GM12892 (cell line): Measurements from ENCODE around the gene CFB. TPM values are rescaled to one million over a fixed set of nuclear protein-coding genes. Genes with fewer than 3 reads are reported as not detected.

Experiments
- DNase-seq: peaks from one replicate; pipeline ENCODE4 v3.0.0; 2011; ENCODE audit not compliant: insufficient read length
- FAIRE-seq: peaks from 2 replicates; lab custom pipeline; 2011; peaks lifted over from hg19 to GRCh38; lab: Jason Lieb, UNC
- POLR2A ChIP-seq: IDR thresholded peaks from 2 replicates; pipeline ENCODE4 v1.6.1; 2011; ENCODE audit warnings: low read depth, low read length, control low read depth
- POLR2AphosphoS5 ChIP-seq: IDR thresholded peaks from 2 replicates; pipeline ENCODE4 v1.6.1; 2011; ENCODE audit warnings: low read depth, low read length, control low read depth
- TAF1 ChIP-seq: IDR thresholded peaks from 2 replicates; pipeline ENCODE4 v1.6.1; 2011; ENCODE audit warnings: low read depth, mild to moderate bottlenecking, control low read depth, low read length, borderline replicate concordance
- polyA plus RNA-seq: library from polyadenylated mRNA; unstranded; fragments of >200 nt; gene quantifications from one replicate; pipeline ENCODE4 v1.2.1, GENCODE V29; 2012; ENCODE audit warnings: missing spikeins, inconsistent platforms; ENCODE audit not compliant: missing spikeins

The CFB gene
- polyA plus RNA-seq = 1.4 TPM

DNA sequence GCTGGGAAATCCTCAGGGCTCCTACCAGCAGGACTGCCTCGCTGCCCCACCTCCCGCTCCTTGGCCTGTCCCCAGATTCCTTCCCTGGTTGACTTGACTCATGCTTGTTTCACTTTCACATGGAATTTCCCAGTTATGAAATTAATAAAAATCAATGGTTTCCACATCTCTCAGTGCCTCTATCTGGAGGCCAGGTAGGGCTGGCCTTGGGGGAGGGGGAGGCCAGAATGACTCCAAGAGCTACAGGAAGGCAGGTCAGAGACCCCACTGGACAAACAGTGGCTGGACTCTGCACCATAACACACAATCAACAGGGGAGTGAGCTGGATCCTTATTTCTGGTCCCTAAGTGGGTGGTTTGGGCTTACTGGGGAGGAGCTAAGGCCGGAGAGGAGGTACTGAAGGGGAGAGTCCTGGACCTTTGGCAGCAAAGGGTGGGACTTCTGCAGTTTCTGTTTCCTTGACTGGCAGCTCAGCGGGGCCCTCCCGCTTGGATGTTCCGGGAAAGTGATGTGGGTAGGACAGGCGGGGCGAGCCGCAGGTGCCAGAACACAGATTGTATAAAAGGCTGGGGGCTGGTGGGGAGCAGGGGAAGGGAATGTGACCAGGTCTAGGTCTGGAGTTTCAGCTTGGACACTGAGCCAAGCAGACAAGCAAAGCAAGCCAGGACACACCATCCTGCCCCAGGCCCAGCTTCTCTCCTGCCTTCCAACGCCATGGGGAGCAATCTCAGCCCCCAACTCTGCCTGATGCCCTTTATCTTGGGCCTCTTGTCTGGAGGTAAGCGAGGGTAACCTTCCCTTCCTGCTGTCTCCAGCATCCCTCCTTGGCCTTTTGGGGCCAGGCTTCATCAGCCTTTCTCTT is at the start of gene CFB:
Gene CFB (plus strand): TSS at position 589 of the 863 bp plus-strand sequence. CDS start 127 bp downstream, at position 716.
- no peak for TF ChIP-seq POLR2AphosphoS5
- no peak for TF ChIP-seq TAF1
- TF ChIP-seq POLR2A = no peak
- no peak for FAIRE-seq
- DNase-seq = no peak

DNA sequence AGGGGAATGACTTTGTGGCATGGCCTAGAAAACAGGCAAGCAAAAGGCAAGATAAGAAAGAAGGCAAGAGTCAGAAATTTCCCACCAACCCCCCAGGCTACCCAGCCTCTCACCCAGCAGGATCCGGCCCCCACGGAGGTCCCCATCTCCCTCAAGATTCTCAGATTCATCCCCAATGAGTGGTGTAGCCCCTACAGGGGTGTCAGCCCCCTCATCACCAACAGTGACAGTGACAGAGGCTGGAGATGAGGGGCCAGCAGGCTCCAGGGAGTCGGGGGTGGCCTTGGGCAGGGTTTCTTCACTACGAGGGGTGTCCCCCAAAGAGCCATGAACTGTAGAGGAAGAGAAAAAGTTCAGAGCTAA is 49.4 kb upstream of the CFB start:
- FAIRE-seq (no peak), DNase-seq (no peak)
- TF ChIP-seq POLR2AphosphoS5 (no peak), TAF1 (no peak), POLR2A (no peak)

DNA sequence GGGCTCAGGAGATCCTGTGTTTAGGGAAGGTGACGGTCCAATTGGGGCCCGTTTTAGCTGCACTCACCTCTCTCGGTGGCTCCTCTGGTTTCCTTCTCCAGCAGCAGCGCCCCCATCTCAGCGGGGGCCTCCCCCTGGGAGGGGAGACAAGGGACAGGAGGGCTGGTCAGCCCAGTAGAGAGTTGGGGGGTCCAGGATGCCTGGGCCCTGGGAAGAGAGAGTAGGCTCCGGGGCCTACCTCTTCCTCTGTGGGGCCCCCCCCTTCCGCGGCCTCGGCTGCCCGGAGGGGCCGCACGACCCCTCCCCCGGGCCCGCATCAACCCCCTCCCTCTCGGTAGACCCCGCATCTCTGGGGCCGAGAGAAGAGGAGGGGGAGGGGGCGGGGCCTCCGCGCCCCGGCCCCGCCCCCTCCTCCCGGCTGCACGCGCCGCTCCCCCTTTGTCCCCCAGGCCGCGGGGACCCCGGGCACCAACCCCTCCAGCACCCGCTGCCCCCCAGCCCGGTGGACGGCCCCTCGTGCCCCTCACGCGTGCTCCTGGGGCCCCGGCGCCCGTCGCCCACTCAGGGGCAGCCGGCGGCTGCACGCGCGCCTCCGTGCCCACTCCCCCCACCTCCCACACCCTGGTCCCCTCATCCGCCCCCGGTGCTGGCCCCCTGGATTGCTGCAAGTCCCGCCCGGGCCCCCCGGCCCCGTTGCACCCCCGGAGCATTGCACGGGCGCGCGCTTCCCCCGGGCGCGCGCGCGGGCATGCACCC is 48.9 kb upstream of the CFB start:
- FAIRE-seq = peak; percentile 54
- no peak for DNase-seq
- no peak for TF ChIP-seq POLR2A

DNA sequence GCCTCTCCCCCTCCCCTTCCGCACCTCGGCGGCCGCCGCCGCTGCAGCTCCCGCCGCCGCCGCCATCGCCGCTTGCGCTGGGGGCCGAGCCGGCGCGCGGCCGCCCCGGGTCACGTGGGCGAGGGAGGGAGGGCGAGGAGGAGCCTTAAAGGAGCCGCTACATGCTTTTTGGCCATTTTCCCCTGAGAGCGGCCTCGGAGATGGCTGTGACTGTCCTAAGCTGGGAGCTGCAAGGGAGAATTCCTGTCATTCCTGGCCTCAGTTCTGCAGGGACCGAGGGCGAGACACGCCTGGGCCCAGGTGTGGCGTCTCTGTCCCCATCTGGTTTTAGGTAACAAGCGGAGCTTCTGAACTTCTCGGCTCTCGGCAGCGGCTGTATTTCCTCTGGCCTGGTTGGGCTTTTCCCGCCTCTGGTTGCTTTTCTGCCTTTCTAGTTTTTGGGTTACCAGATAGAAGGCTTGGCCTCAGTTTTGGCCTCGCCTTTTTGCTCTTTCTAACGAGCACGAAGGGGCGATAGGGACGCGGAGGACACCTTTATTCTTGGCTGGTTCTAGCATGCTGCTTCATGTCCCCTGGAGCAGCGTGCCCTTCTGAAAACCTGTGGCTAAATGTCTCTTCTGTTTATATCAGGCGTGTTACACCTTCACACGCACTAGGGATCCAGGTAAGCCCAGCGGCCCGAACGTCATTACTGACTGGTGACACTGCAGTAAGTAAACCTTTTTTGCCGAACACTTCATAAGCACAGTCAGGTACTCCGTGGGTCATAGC is 48.1 kb upstream of the CFB start, which contains the start of gene EHMT2:
Gene EHMT2 (minus strand): TSS at position 87 of the 771 bp plus-strand sequence. CDS start 21 bp downstream, at position 66.
- FAIRE-seq (peak; percentile 96), DNase-seq (peak; percentile 90)
- peak; percentile 56; the same call in 1 of the 2 replicates for TF ChIP-seq POLR2A
- TF ChIP-seq POLR2AphosphoS5 = 0 out of 2 replicates have a peak, but pooled peaks have one; percentile 25
- TF ChIP-seq TAF1 = peak; percentile 66; the same call in 1 of the 2 replicates

- TF ChIP-seq POLR2A = no peak
- TF ChIP-seq POLR2AphosphoS5 = no peak
- TF ChIP-seq TAF1 = no peak
- DNase-seq = no peak
- no peak for FAIRE-seq
These were observed 47.4 kb upstream of the CFB start for GRCh38 chr6:31898383-31899011.

DNA sequence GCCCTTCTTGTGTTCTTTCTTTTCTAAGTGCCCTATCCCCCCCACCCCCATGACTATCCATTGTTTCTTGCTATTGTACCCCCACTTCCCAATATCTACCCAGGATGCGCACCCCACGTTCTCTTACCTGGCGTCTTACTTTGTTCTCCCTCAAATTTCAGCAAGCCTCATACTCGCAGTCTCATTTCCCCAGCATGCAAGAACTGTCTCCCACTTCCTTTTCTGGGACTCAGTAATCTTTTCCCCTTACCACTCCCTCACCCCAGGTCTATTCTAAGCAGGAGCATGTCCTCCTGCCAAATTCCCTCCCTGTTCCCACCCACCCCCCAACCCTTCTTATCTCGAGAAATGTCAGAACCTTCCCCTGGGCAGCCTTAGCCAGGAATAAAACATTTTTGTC is 46.7 kb upstream of the CFB start:
- DNase-seq (no peak), FAIRE-seq (no peak)
- no peak for TF ChIP-seq TAF1
- no peak for TF ChIP-seq POLR2A
- TF ChIP-seq POLR2AphosphoS5 = no peak

DNA sequence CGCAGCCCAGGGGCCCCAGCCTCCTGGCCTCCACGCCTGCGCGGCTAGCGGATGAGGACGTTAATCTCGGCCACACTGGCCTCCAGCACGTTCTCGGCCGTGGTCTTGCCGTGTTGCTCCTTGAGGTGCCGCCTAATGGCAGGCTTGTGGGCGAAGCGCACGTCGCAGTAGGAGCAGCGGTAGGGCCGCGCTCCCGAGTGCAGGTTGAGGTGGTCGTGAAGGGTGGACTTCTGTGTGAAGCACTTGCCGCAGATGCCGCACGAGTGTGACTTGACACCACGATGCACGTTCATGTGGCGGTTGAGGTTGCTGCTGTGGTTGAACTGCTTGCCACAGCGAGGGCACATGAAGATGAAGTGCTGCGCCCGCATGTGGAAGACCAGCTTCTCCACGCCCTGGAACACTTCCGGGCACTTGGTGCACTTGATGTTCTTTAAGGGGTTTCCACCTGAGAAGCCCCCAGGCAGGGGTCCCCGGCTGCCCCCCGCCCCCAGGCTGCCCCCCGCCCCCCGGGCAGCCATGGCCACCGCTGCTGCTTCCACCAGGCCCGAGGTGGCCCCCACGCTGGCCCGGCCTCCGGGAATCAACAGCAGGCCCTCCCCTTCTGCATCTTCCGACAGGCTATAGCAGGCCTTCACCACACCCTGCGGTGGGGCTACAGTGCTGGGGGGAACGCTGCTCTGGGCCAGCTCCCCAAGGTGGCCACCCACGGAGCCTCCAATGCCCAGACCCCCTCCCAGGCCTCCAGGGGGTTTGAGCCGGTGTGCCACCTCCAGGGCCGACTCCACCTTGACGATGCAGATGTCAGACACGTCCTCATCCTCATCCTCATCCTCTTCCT is 45.8 kb upstream of the CFB start:
- TF ChIP-seq POLR2AphosphoS5 (no peak), POLR2A (no peak)
- DNase-seq = no peak
- FAIRE-seq = no peak

DNA sequence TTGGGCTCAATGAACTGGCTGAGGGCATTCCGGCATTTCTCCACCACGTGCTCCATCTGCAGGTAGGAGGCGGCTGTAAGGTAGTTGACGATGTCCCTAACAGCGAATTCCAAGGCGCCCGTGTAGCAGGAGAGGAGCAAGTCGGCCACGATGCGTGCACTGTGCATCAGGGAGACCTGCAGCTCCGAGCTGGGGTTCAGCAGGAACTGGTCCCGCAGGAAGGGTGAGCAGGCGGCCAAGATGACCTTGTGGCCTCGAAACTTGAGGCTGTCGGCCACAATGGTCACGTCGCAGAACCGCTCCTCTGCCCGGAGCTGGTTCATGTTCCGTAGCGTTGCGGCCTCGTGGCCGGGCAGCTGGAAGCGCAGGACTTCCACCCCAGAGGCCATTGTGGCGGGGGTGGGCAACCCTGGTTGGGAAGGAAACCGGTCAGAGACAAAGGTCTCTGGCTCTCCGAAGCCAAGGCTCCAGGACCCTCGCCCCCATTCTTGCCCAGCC is 44.9 kb upstream of the CFB start:
- DNase-seq (no peak), FAIRE-seq (no peak)
- TF ChIP-seq POLR2A (no peak), TAF1 (no peak), POLR2AphosphoS5 (no peak)

DNA sequence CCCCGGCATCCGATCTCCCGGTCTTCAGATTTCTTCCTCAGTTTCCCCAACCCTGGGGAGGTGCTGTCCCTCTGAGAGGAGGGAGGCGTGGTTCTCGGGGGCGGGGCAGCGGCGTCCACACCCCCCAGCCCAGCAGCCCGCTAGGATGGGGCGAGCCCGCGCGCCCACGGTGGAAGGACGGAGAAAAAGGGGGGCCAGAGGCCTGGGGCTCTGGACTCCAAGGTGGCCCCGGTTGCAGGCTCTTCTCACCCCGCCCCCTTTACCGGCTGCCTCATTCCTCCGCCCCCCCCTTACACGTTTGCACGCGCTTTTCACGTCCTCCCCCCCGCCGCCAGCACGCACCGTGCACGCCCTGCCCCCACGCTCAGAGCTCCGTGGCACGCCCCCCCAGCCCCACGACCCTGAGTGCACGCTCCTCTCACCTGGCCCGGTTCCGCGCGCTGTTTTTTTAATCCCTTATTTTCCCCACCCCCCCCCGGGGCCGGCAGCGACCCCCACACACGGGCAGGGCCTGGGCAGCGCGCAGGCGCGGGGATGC is 44.4 kb upstream of the CFB start:
- DNase-seq (peak; percentile 61), FAIRE-seq (no peak)
- no peak for TF ChIP-seq TAF1
- no peak for TF ChIP-seq POLR2A
- TF ChIP-seq POLR2AphosphoS5 = no peak
